Breast epithelium (tissue), 3 donors: Measurements from ENCODE around the gene TMEM270.

Experiments
- CTCF ChIP-seq, 3 donors: fragments of 450-650 bp; IDR thresholded peaks; one replicate each; pipeline ENCODE4 v1.5.1; 2016 to 2017; ENCODE audit warnings: antibody characterized with exemption in 3 of 3, mild to moderate bottlenecking in 3 of 3, moderate library complexity in 3 of 3
- POLR2A ChIP-seq: fragments of 450-650 bp; IDR thresholded peaks from one replicate; pipeline ENCODE4 v1.6.1; 2016; ENCODE audit warnings: antibody characterized with exemption, mild to moderate bottlenecking, moderate library complexity
- POLR2AphosphoS5 ChIP-seq, 3 donors: sonication (generic); formaldehyde crosslinking; IDR thresholded peaks; one replicate each; pipeline ENCODE4 v1.6.1; 2017; ENCODE audit warnings: antibody characterized with exemption in 3 of 3

GRCh38 chr7:73830681-73831583, 30.0 kb upstream of the TMEM270 start, which contains the start of gene CLDN4:
- TF ChIP-seq CTCF (IDR thresholded peaks at IDR 0.05) (no peak), POLR2AphosphoS5 (IDR thresholded peaks at IDR 0.05) (peak; percentile 79 to 98 (median 98)), POLR2A (peak; percentile 93)
